ENCODE measurements around the gene SULT4A1. TPM values are rescaled to one million over a fixed set of nuclear protein-coding genes. Genes with fewer than 3 reads are reported as not detected.

The SULT4A1 gene
- polyA plus RNA-seq, 1 of the 3 experiments (the other 2 are of a cell fraction) = 3.9 TPM

DNA sequence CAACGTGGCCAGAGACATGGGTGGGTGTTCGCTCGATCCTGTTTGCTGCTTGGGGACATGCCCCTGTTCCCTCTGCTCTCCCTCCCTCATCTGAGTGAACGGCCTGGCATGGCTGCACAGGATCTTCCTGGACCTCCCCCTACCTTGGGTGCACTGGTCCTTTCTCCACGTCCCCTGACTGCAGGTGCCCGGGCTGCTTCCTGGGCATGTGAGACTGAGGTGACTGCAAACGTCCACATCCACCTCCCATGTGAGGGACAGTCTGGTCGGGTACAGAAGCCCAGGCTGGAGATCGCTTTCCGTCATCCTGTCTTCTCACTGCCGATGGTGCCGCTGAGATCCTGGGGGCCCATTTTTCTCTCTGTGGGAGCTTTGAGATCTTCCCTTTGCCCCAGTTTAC, 11.8 kb downstream of the SULT4A1 start:
- WGBS (ENCODE audit: low lambda C conversion rate) = 77% methylated on average over 4 of the region's 12 CpGs
- Histone ChIP-seq H3K27me3 (ENCODE audit: insufficient read depth) (no peaks in the 10 kb centered on the region), H3K4me1 (ENCODE audit: control insufficient read depth in 1 of 2, insufficient read depth in 2 of 2, low read depth in 1 of 2, low read length in 1 of 2) (peaks cover 0 to 26% of the 10 kb centered on the region in 2 experiments; a peak in 1 of 4 replicates), H3K4me2 (no peak overlapping the region), H4K20me1 (ENCODE audit: insufficient read depth) (no peaks in the 10 kb centered on the region), H3F3A (replicated peaks; ENCODE audit: insufficient read depth) (no peaks in the 10 kb centered on the region), H3K9me2 (no peaks in the 10 kb centered on the region), H3K9ac (no peak overlapping the region), H3K27ac (ENCODE audit: low read depth in 2 of 2, low read length in 1 of 2) (no peak overlapping the region), H3K4me3 (ENCODE audit: low read depth in 2 of 2, low read length in 1 of 2) (no peak overlapping the region), H3K36me3 (replicated peaks in 1 of 2; ENCODE audit: control insufficient read depth in 1 of 2, insufficient read depth in 2 of 2, low read length in 1 of 2) (no peaks in the 10 kb centered on the region), H2AFZ (ENCODE audit: low read depth) (no peak overlapping the region), H3K79me2 (ENCODE audit: insufficient read depth) (no peaks in the 10 kb centered on the region), H3K9me3 (no peaks in the 10 kb centered on the region)
- DNase-seq = no peak
- ChIA-PET POLR2A (no interaction called here), CTCF (no interaction called here)
- TF ChIP-seq RCOR1 (IDR thresholded peaks at IDR 0.05; ENCODE audit: low read length) (no peak), CHD2 (IDR thresholded peaks at IDR 0.05; ENCODE audit: low read length, partially characterized antibody) (no peak), USF1 (IDR thresholded peaks at IDR 0.05; ENCODE audit: borderline replicate concordance, low read depth) (no peak), RAD21 (IDR thresholded peaks at IDR 0.05; ENCODE audit: low read length) (no peak), SIN3A (IDR thresholded peaks at IDR 0.05; ENCODE audit: borderline replicate concordance, low read depth, low read length) (no peak)
- TF ChIP-seq, protein P1, sequence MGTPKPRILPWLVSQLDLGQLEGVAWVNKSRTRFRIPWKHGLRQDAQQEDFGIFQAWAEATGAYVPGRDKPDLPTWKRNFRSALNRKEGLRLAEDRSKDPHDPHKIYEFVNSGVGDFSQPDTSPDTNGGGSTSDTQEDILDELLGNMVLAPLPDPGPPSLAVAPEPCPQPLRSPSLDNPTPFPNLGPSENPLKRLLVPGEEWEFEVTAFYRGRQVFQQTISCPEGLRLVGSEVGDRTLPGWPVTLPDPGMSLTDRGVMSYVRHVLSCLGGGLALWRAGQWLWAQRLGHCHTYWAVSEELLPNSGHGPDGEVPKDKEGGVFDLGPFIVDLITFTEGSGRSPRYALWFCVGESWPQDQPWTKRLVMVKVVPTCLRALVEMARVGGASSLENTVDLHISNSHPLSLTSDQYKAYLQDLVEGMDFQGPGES (IDR thresholded peaks at IDR 0.05; ENCODE audit: low read depth, low read length) = no peak
- TF ChIP-seq, protein P2, sequence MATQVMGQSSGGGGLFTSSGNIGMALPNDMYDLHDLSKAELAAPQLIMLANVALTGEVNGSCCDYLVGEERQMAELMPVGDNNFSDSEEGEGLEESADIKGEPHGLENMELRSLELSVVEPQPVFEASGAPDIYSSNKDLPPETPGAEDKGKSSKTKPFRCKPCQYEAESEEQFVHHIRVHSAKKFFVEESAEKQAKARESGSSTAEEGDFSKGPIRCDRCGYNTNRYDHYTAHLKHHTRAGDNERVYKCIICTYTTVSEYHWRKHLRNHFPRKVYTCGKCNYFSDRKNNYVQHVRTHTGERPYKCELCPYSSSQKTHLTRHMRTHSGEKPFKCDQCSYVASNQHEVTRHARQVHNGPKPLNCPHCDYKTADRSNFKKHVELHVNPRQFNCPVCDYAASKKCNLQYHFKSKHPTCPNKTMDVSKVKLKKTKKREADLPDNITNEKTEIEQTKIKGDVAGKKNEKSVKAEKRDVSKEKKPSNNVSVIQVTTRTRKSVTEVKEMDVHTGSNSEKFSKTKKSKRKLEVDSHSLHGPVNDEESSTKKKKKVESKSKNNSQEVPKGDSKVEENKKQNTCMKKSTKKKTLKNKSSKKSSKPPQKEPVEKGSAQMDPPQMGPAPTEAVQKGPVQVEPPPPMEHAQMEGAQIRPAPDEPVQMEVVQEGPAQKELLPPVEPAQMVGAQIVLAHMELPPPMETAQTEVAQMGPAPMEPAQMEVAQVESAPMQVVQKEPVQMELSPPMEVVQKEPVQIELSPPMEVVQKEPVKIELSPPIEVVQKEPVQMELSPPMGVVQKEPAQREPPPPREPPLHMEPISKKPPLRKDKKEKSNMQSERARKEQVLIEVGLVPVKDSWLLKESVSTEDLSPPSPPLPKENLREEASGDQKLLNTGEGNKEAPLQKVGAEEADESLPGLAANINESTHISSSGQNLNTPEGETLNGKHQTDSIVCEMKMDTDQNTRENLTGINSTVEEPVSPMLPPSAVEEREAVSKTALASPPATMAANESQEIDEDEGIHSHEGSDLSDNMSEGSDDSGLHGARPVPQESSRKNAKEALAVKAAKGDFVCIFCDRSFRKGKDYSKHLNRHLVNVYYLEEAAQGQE (IDR thresholded peaks at IDR 0.05; ENCODE audit: low read depth, low read length) = no peak
- TF ChIP-seq, protein P3, sequence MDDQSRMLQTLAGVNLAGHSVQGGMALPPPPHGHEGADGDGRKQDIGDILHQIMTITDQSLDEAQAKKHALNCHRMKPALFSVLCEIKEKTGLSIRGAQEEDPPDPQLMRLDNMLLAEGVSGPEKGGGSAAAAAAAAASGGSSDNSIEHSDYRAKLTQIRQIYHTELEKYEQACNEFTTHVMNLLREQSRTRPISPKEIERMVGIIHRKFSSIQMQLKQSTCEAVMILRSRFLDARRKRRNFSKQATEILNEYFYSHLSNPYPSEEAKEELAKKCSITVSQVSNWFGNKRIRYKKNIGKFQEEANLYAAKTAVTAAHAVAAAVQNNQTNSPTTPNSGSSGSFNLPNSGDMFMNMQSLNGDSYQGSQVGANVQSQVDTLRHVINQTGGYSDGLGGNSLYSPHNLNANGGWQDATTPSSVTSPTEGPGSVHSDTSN (IDR thresholded peaks at IDR 0.05) = no peak
- TF ChIP-seq, protein P4, sequence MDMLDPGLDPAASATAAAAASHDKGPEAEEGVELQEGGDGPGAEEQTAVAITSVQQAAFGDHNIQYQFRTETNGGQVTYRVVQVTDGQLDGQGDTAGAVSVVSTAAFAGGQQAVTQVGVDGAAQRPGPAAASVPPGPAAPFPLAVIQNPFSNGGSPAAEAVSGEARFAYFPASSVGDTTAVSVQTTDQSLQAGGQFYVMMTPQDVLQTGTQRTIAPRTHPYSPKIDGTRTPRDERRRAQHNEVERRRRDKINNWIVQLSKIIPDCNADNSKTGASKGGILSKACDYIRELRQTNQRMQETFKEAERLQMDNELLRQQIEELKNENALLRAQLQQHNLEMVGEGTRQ (IDR thresholded peaks at IDR 0.05; ENCODE audit: borderline replicate concordance, low read depth, low read length) = no peak

All from SK-N-SH (cell line).